B cell (primary cell): ENCODE measurements around the gene MAS1L. TPM values are rescaled to one million over a fixed set of nuclear protein-coding genes. Genes with fewer than 3 reads are reported as not detected.

ENCODE experiments used
- ATAC-seq: fragments of 200-7000 bp; cut with Tn5 transposase; one replicate; pipeline ENCODE4 v1.10.0; 2021; ENCODE audit warnings: low read depth, mild to moderate bottlenecking, moderate number of reproducible peaks, moderate library complexity
- CTCF ChIA-PET: fragments of 350-600 bp; sonication (Branson Sonifier 250); formaldehyde crosslinking; loops from one replicate; lab custom pipeline; 2021; ENCODE audit warnings: antibody characterized with exemption, inconsistent platforms; lab: Charles Lee
- POLR2A ChIA-PET: fragments of 350-600 bp; sonication (Branson Sonifier 250); formaldehyde crosslinking; loops from one replicate; lab custom pipeline; 2021; ENCODE audit warnings: antibody characterized with exemption; lab: Charles Lee
- DNase-seq: peaks from one replicate; pipeline ENCODE4 v3.0.0; 2013
- H2AFZ ChIP-seq: 2 replicates; pipeline ENCODE4 v1.6.1; 2012; ENCODE audit warnings: mild to moderate bottlenecking, low read depth, low read length; ENCODE audit not compliant: insufficient read depth, poor library complexity, severe bottlenecking
- H3K27ac ChIP-seq, 2 donors: 1 replicate in 1 of 2; 2 replicates in 1 of 2; pipeline ENCODE4 v1.5.1; 2012 to 2013; ENCODE audit warnings: low read length in 2 of 2, mild to moderate bottlenecking in 2 of 2, moderate library complexity in 1 of 2
- H3K27me3 ChIP-seq, 4 experiments: fragments of 200-600 bp in 1 of 4; sonication (generic) in 1 of 4; replicated peaks in 1 of 4; 1 replicate in 2 of 4; 2 replicates in 2 of 4; pipeline versions ENCODE4 v1.6.1 to v1.7.0; 2013 to 2016; ENCODE audit warnings: low read length in 3 of 4, mild to moderate bottlenecking in 2 of 4, mixed read lengths in 1 of 4, moderate library complexity in 1 of 4; ENCODE audit not compliant: insufficient read depth in 4 of 4, control insufficient read depth in 3 of 4; ENCODE audit errors: control extremely low read depth in 1 of 4
- H3K36me3 ChIP-seq, 2 experiments: replicated peaks in 1 of 2; 1 replicate in 1 of 2; 2 replicates in 1 of 2; pipeline versions ENCODE4 v1.6.1 to v1.7.1; 2013; ENCODE audit warnings: low read length in 1 of 2; ENCODE audit not compliant: insufficient read depth in 2 of 2, control insufficient read depth in 1 of 2; ENCODE audit errors: control extremely low read depth in 1 of 2, extremely low read depth in 1 of 2
- H3K4me1 ChIP-seq, 2 donors: fragments of 200-600 bp in 1 of 2; sonication (generic) in 1 of 2; 1 replicate in 1 of 2; 2 replicates in 1 of 2; pipeline versions ENCODE4 v1.5.1 to v1.6.1; 2013 to 2017; ENCODE audit warnings: low read length in 2 of 2; ENCODE audit not compliant: control insufficient read depth in 2 of 2, insufficient read depth in 2 of 2
- H3K4me2 ChIP-seq: replicated peaks from 2 replicates; pipeline ENCODE3; 2012; ENCODE audit warnings: mild to moderate bottlenecking, low read depth, low read length; ENCODE audit not compliant: poor library complexity, severe bottlenecking
- H3K4me3 ChIP-seq, 5 experiments: fragments of 200-600 bp in 1 of 5; sonication (generic) in 1 of 5; 1 replicate in 3 of 5; 2 replicates in 2 of 5; pipeline versions ENCODE4 v1.5.1 to v1.7.0; 2011 to 2016; ENCODE audit warnings: low read length in 4 of 5, mild to moderate bottlenecking in 4 of 5, low read depth in 2 of 5, control low read depth in 1 of 5, moderate library complexity in 1 of 5; ENCODE audit not compliant: insufficient read depth in 1 of 5; ENCODE audit errors: control extremely low read depth in 1 of 5, extremely low read depth in 1 of 5
- H3K79me2 ChIP-seq: fragments of 200-600 bp; sonication (generic); one replicate; pipeline ENCODE4 v1.6.0; 2016; ENCODE audit warnings: low read length; ENCODE audit not compliant: control insufficient read depth, insufficient read depth
- H3K9ac ChIP-seq: fragments of 200-600 bp; sonication (generic); 2 replicates; pipeline ENCODE4 v1.6.1; 2017; ENCODE audit warnings: mild to moderate bottlenecking, low read length, moderate library complexity
- H3K9me3 ChIP-seq, 3 donors: one replicate each; pipeline versions ENCODE4 v1.6.1 to v1.7.1; 2013; ENCODE audit warnings: low read length in 2 of 3; ENCODE audit not compliant: control insufficient read depth in 2 of 3, insufficient read depth in 1 of 3; ENCODE audit errors: control extremely low read depth in 1 of 3
- H4K20me1 ChIP-seq: 2 replicates; pipeline ENCODE4 v1.6.0; 2012; ENCODE audit warnings: mild to moderate bottlenecking, low read length; ENCODE audit not compliant: insufficient read depth, control insufficient read depth, poor library complexity, severe bottlenecking
- H3K27ac Mint-ChIP-seq: one replicate; pipeline ENCODE4 v1.8.0; 2021; ENCODE audit warnings: mixed read lengths
- H3K27me3 Mint-ChIP-seq: one replicate; pipeline ENCODE4 v1.8.0; 2021; ENCODE audit warnings: mixed read lengths
- H3K4me1 Mint-ChIP-seq: one replicate; pipeline ENCODE4 v1.8.0; 2021; ENCODE audit warnings: mixed read lengths
- H3K4me3 Mint-ChIP-seq: one replicate; pipeline ENCODE4 v1.8.0; 2021; ENCODE audit warnings: mixed read lengths
- H3K9me3 Mint-ChIP-seq: one replicate; pipeline ENCODE4 v1.8.0; 2022; ENCODE audit warnings: mixed read lengths; ENCODE audit not compliant: insufficient read depth
- CTCF ChIP-seq: fragments of 200-600 bp; IDR thresholded peaks from one replicate; pipeline ENCODE4 v1.8.0; 2022; ENCODE audit warnings: antibody characterized with exemption, mild to moderate bottlenecking
- EZH2 ChIP-seq: IDR thresholded peaks from 2 replicates; pipeline ENCODE4 v1.6.1; 2012; ENCODE audit warnings: borderline replicate concordance, low read depth, mild to moderate bottlenecking, moderate library complexity, low read length; ENCODE audit not compliant: insufficient read depth, poor library complexity, severe bottlenecking
- WGBS: methylation state at CpG from one replicate; pipeline ENCODE4 v1.1.5; 2013; ENCODE audit warnings: missing lambda C conversion rate; ENCODE audit not compliant: insufficient coverage; 5-methylcytosine and 5-hydroxymethylcytosine counted together
- intact Hi-C: fragments of 100-400 bp; cut with micrococcal nuclease; formaldehyde crosslinking; loops from one replicate; pipeline ENCODE4 v1.10.0; 2022
- polyA plus RNA-seq: library from polyadenylated mRNA; depleted of rRNA; stranded (reverse); fragments of >200 nt; gene quantifications from 2 replicates; pipeline ENCODE4 v1.2.3, GENCODE V29; 2012
- total RNA-seq, 2 donors: library from RNA; stranded (reverse); fragments of 120-200 nt in 1 of 2; gene quantifications; 1 replicate in 1 of 2; 2 replicates in 1 of 2; pipeline versions ENCODE4 v1.2.3 to v1.2.4, GENCODE V29; 2013 to 2022

Gene MAS1L
- total and polyA plus RNA-seq, 2 donors (not counting 1 experiment from before 2014, with no cell fraction given), result not detected

GRCh38 chr6:29524444-29525310, 36.9 kb upstream of the MAS1L start:
- Histone ChIP-seq H3K4me3 (no peak overlapping the region), H4K20me1 (no peaks in the 10 kb centered on the region), H2AFZ (peak overlapping the region; percentile 9), H3K36me3 (no peaks in the 10 kb centered on the region), H3K27ac (no peak overlapping the region), H3K4me1 (no peaks in the 10 kb centered on the region), H3K79me2 (no peaks in the 10 kb centered on the region), H3K9ac (no peak overlapping the region), H3K9me3 (no peaks in the 10 kb centered on the region), H3K27me3 (peaks cover 0 to 10% (median 3%) of the 10 kb centered on the region in 4 experiments), H3K4me2 (no peak overlapping the region)
- no peak for DNase-seq
- H3K4me1 Mint-ChIP-seq, result no peaks in the 10 kb centered on the region
- ChIA-PET CTCF (no interaction called here), POLR2A (no interaction called here)
- TF ChIP-seq EZH2 (no peak), CTCF (no peak)
- H3K27ac Mint-ChIP-seq, result no peak overlapping the region
- H3K27me3 Mint-ChIP-seq, result peaks cover 44% of the 10 kb centered on the region
- ATAC-seq, result no peak
- no peak overlapping the region for H3K4me3 Mint-ChIP-seq
- intact Hi-C loops, result no loop called here
- no peaks in the 10 kb centered on the region for H3K9me3 Mint-ChIP-seq
- WGBS, result 14% methylated on average over 4 of the region's 7 CpGs

GRCh38 chr6:29524044-29524443, 36.3 kb upstream of the MAS1L start:
- Histone ChIP-seq H3K4me1 (no peaks in the 10 kb centered on the region), H3K27ac (no peak overlapping the region), H3K9ac (no peak overlapping the region), H3K27me3 (peaks cover 0 to 10% (median 3%) of the 10 kb centered on the region in 4 experiments), H3K36me3 (no peaks in the 10 kb centered on the region), H3K9me3 (no peaks in the 10 kb centered on the region), H4K20me1 (no peaks in the 10 kb centered on the region), H3K4me3 (no peak overlapping the region), H2AFZ (no peak overlapping the region), H3K79me2 (no peaks in the 10 kb centered on the region), H3K4me2 (no peak overlapping the region)
- ATAC-seq, result no peak
- WGBS, result no CpG with 5 or more reads among the region's 2 CpGs
- POLR2A ChIA-PET, result no interaction called here
- TF ChIP-seq CTCF (no peak), EZH2 (no peak)
- CTCF ChIA-PET, result no interaction called here
- intact Hi-C loops, result no loop called here
- Mint-ChIP-seq H3K27me3 (peaks cover 41% of the 10 kb centered on the region), H3K4me3 (no peak overlapping the region), H3K9me3 (no peaks in the 10 kb centered on the region), H3K4me1 (no peaks in the 10 kb centered on the region), H3K27ac (no peak overlapping the region)
- no peak for DNase-seq
